Aorta (tissue), 5 donors: ENCODE data around the gene NTM. TPM values are rescaled to one million over a fixed set of nuclear protein-coding genes. Genes with fewer than 3 reads are reported as not detected.

Source experiments
- ATAC-seq: fragments of 200-7000 bp; cut with Tn5 transposase; one replicate; pipeline ENCODE4 v1.9.1; 2022; ENCODE audit warnings: moderate library complexity; ENCODE audit not compliant: low FRiP score
- DNase-seq, 2 donors: peaks; one replicate each; pipeline ENCODE4 v3.0.0-alpha.2; 2020
- H3K27ac ChIP-seq, 2 donors: one replicate each; pipeline ENCODE4 v1.5.1; 2013; ENCODE audit warnings: low read length in 2 of 2, mild to moderate bottlenecking in 2 of 2, moderate library complexity in 2 of 2, control low read depth in 1 of 2, inconsistent platforms in 1 of 2, low read depth in 1 of 2
- H3K27me3 ChIP-seq, 2 donors: one replicate each; pipeline ENCODE4 v1.6.1; 2013; ENCODE audit warnings: control low read depth in 1 of 2, low read length in 1 of 2, mild to moderate bottlenecking in 1 of 2, moderate library complexity in 1 of 2; ENCODE audit not compliant: insufficient read depth in 2 of 2, control insufficient read depth in 1 of 2
- H3K36me3 ChIP-seq, 2 donors: one replicate each; pipeline ENCODE4 v1.6.1; 2013; ENCODE audit warnings: control low read depth in 1 of 2, low read length in 1 of 2, mild to moderate bottlenecking in 1 of 2; ENCODE audit not compliant: insufficient read depth in 2 of 2, control insufficient read depth in 1 of 2
- H3K4me1 ChIP-seq, 2 donors: one replicate each; pipeline ENCODE4 v1.6.1; 2013; ENCODE audit warnings: low read length in 2 of 2, control low read depth in 1 of 2, mild to moderate bottlenecking in 1 of 2, moderate library complexity in 1 of 2; ENCODE audit not compliant: insufficient read depth in 2 of 2, control insufficient read depth in 1 of 2
- H3K4me3 ChIP-seq, 2 donors: one replicate each; pipeline ENCODE4 v1.5.1; 2013; ENCODE audit warnings: low read length in 2 of 2, control low read depth in 1 of 2, mild to moderate bottlenecking in 1 of 2
- H3K9me3 ChIP-seq: one replicate; pipeline ENCODE4 v1.6.1; 2013; ENCODE audit warnings: mild to moderate bottlenecking, low read length; ENCODE audit not compliant: control insufficient read depth
- WGBS, 2 donors: extraction: QIAGEN DNeasy Blood & Tissue Kit; methylation state at CpG; one replicate each; pipeline ENCODE4 v1.1.7; 2013; 5-methylcytosine and 5-hydroxymethylcytosine counted together
- intact Hi-C, 2 donors: fragments of 100-400 bp; cut with DNase I; formaldehyde crosslinking; loops; one replicate each; pipeline versions ENCODE4 v1.14.2 to v1.15.0; 2022
- polyA plus RNA-seq, 2 donors: library from polyadenylated mRNA; stranded (reverse); fragments of 200-250 nt; gene quantifications; one replicate each; pipeline ENCODE4 v1.2.3, GENCODE V29; 2013
- total RNA-seq, 2 donors: library from RNA; stranded (reverse); fragmentation: NEBNext Ultra II Directional; extraction: Animal tissue kit (Norgen Biotek cat#: 25700); gene quantifications; one replicate each; pipeline ENCODE4 v1.2.1, GENCODE V29; 2021
- donor health status: healthy with polysubstance abuse.
- donor health status: Bipolar disorder and iron deficiency.
- donor health status: DM: no; HTN: no; CAD: no.
- donor health status: DM: no; HTN: no; CAD: no.
- donor health status: DM: yes; HTN: yes; CAD: no.

Gene NTM
- total and polyA plus RNA-seq, 4 donors, result 0.28 to 5.3 (median 1.9) TPM; not detected in 1

DNA sequence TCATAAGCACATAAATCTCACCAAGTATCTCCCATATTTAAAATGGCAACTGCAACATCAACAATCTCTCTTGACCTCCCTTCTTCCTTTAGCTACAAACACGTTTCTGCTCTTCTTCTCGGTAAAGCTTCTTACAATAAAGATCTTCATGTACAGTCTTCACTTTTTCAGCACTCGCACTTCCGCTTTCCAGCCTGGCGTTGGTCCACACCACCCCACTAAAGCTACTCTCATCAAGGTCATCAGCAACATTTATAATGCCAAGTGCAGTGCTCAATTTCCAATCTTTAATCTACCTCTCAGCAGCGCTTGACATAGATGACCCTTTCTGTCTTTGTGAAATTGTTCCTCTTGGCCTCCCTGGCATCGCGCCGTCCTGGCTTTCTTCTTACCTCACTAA lies 33.6 kb downstream of the NTM start:
- Histone ChIP-seq H3K27me3 (no peaks in the 10 kb centered on the region), H3K9me3 (no peaks in the 10 kb centered on the region), H3K27ac (no peak overlapping the region), H3K4me3 (no peak overlapping the region), H3K36me3 (no peaks in the 10 kb centered on the region), H3K4me1 (no peaks in the 10 kb centered on the region)
- DNase-seq (no peak), ATAC-seq (no peak)
- WGBS, 2 donors, result 87 to 90% methylated on average over 9 of the region's 9 CpGs
- intact Hi-C loops, result no loop called here

DNA sequence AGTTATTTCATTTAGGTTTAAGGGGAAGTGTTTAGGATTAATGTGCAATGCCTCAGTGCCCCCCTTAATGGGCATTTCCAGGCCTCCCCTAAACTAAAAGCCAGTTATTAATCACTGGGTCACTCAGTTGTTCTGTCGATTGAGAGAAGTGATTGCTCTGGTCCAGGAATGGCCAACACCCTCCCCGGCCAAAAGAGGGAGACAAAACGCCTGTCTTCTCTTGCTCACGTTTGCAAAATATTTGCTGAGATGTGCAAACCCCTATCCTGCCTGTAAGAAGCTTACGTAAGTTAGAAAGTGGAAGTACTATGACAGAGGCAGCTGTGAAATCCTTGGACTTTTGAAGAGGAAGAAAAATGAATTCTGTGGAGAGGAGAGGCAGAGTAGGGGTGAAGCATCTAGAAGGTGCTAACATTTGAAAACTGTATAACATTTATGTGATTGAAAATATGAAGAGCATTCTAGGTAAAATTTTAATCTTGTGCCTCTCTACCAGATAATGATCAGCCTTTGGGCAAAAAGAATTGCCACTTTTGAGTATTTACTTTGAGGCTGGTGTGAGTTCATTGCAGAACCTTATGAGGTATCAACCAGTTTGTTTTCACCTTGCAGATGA lies 37.7 kb downstream of the NTM start:
- no peak overlapping the region for H3K4me3 ChIP-seq
- H3K27ac ChIP-seq, result no peak overlapping the region
- intact Hi-C loops, result no loop called here
- H3K36me3 ChIP-seq, result no peaks in the 10 kb centered on the region
- 38 to 40% methylated on average over 5 of the region's 5 CpGs for WGBS, 2 donors
- H3K9me3 ChIP-seq, result no peaks in the 10 kb centered on the region
- ATAC-seq (no peak), DNase-seq (peak in 1 of 2 donors; percentile 55)
- H3K27me3 ChIP-seq, result no peaks in the 10 kb centered on the region
- H3K4me1 ChIP-seq, result no peaks in the 10 kb centered on the region

DNA sequence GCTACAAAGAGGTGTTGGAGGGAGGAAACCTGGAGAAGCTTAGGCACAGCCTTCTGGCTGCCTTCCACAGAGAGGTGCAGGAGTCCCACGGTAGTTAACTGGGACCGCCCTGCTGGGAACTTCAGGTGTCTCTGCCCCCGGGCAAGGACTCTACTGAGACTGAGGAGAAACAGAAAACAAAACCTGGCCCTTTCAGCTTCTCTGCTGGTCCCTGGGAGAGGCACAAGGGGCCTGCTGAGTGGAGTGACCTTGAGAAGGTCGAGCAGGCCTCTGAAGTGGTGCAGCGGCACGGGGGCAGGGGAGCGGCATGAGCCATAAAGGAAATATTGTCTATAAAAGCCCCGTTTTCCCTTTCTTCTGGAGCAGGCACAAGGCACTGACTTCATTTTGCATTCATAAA lies 38.9 kb downstream of the NTM start:
- H3K27ac ChIP-seq, result no peak overlapping the region
- no peak for DNase-seq
- no peaks in the 10 kb centered on the region for H3K4me1 ChIP-seq
- intact Hi-C loops, result no loop called here
- no peak overlapping the region for H3K4me3 ChIP-seq
- H3K9me3 ChIP-seq, result no peaks in the 10 kb centered on the region
- WGBS, 2 donors, result 45 to 67% methylated on average over 5 to 8 of the region's 8 CpGs
- H3K36me3 ChIP-seq, result no peaks in the 10 kb centered on the region
- ATAC-seq, result no peak
- no peaks in the 10 kb centered on the region for H3K27me3 ChIP-seq

DNA sequence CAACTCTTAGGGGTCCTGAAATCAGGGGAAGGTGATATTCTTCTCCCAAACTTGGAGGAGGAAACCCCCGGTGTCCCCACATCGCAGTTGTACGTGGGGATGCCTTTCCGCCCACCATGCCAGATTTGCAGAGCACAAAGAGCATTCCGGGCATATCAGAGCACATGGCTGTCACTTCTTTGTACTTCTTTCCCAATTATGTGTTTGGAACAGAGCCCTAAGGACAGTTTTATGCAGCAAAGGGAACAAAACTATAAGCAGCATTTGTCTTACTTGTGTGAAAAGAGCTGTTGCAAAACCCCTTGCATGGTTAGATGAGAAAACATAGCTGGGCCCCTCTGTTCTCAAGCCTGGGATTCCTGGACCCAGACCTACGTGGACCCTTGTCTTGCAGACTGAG lies 41.2 kb downstream of the NTM start:
- H3K27ac ChIP-seq, result no peak overlapping the region
- no peaks in the 10 kb centered on the region for H3K36me3 ChIP-seq
- no peak for DNase-seq
- intact Hi-C loops, result no loop called here
- H3K4me3 ChIP-seq, result no peak overlapping the region
- 43 to 55% methylated on average over 6 of the region's 6 CpGs for WGBS, 2 donors
- ATAC-seq, result no peak
- H3K9me3 ChIP-seq, result no peaks in the 10 kb centered on the region
- no peaks in the 10 kb centered on the region for H3K27me3 ChIP-seq
- H3K4me1 ChIP-seq, result no peaks in the 10 kb centered on the region

DNA sequence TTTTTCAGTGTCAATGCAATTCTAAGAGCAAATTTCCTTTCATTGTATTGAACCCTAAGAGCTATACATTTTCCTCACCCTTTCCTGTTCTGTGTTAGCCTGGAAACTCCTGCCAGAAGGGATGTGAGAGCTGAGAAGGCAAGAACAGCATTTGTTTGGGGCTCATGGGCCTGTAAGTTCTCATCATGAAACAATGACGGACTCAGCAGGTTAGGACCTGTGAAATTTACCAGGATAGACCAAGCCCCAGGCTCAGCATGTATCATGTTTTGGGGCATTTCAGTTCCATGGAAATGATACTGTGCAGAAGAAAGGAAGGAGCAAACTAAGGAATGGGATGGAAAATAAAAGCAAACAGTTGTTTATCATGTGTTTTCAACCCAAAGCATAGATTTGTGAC lies 41.6 kb downstream of the NTM start:
- no peak for ATAC-seq
- Histone ChIP-seq H3K27me3 (no peaks in the 10 kb centered on the region), H3K4me3 (no peak overlapping the region), H3K9me3 (no peaks in the 10 kb centered on the region), H3K36me3 (no peaks in the 10 kb centered on the region), H3K27ac (no peak overlapping the region), H3K4me1 (no peaks in the 10 kb centered on the region)
- WGBS, 2 donors, result 78 to 91% methylated on average over 1 of the region's 1 CpG
- intact Hi-C loops, result no loop called here
- no peak for DNase-seq

DNA sequence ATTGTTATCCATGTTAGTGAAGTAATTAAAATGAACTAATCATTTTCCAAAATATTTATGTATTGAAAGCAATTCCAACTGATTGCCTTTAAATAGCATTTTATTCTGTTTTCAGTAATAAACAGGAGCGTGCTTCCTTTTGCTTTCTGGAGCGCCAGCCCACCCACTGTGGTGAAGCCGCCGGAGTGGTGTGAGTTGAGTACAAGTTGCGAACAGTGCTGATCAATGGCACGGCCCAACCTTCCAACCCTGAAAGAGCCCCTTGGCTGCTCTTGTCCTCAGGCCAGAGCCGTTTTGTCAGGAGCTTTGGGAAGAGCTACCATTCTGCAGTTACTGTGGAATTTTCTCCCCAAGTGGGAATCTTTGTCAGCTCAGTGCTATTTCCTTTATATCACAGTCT lies 42.8 kb downstream of the NTM start:
- Histone ChIP-seq H3K36me3 (no peaks in the 10 kb centered on the region), H3K4me1 (no peaks in the 10 kb centered on the region), H3K9me3 (no peaks in the 10 kb centered on the region), H3K27ac (no peak overlapping the region), H3K27me3 (no peaks in the 10 kb centered on the region), H3K4me3 (no peak overlapping the region)
- intact Hi-C loops, result no loop called here
- DNase-seq (no peak), ATAC-seq (no peak)
- 77 to 84% methylated on average over 7 of the region's 7 CpGs for WGBS, 2 donors

DNA sequence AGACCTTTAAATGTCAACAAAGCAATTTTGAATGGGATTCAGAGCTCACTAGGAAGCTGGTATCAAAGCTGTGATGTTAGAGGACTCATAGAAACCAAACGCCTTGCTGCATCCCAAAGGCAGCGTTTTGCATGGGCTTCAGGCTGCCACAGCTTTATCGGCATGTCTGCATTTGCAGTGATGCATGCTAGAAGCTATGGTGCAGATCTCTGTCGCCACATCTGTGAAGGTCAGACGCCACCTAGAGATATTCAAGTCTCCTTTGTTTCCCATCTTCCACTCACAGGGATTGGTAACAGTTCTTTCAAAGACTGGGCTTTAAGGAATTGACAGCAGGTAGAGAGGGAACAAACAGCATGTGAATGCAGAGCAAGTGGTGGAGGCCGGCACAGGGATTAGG lies 47.8 kb downstream of the NTM start:
- Histone ChIP-seq H3K27ac (no peak overlapping the region), H3K4me3 (no peak overlapping the region), H3K27me3 (no peaks in the 10 kb centered on the region), H3K4me1 (no peaks in the 10 kb centered on the region), H3K36me3 (no peaks in the 10 kb centered on the region), H3K9me3 (no peaks in the 10 kb centered on the region)
- no peak for DNase-seq
- WGBS, 2 donors, result 70 to 78% methylated on average over 6 of the region's 6 CpGs
- no peak for ATAC-seq
- intact Hi-C loops, result no loop called here

DNA sequence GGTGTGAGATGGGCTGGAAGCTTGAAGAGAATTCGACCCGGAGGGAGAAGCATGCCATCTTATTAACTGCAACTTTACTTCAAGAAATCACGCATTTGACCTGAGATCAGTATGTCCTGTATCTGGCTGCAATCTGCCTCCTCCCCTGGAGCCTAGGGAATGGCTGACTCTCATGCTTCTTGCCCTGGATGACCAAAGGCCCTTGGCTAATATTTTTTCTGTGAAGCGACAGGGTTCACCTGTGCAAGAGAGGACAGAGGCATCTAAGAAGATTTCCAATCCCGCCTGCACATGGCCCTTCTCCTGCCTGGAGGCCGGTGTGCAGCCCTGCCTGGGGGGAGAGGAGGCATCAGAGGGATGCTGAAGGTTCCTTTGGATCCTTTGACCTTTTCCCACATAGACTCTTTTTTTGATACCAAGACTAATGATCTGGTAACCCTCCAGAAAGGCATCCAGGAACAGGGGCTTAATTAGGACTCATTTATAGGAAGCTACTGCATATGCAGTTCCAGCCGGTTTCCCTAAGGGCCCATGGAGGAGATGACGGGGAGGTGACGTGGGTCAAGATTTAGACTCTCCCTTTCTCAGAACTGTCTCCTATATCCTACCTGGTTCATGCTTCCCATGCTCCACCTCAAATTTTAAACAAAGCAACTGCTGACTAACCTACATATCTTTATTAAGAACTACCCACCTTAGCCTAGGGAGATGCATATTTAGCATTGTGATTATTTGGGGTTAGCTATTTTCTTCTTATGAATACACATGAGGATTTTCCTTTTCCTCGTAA lies 50.8 kb downstream of the NTM start:
- Histone ChIP-seq H3K36me3 (no peaks in the 10 kb centered on the region), H3K9me3 (peaks cover 2% of the 10 kb centered on the region), H3K27me3 (no peaks in the 10 kb centered on the region), H3K27ac (no peak overlapping the region), H3K4me1 (no peaks in the 10 kb centered on the region), H3K4me3 (no peak overlapping the region)
- DNase-seq, result no peak
- intact Hi-C loops, result no loop called here
- 89 to 91% methylated on average over 10 of the region's 10 CpGs for WGBS, 2 donors
- no peak for ATAC-seq

DNA sequence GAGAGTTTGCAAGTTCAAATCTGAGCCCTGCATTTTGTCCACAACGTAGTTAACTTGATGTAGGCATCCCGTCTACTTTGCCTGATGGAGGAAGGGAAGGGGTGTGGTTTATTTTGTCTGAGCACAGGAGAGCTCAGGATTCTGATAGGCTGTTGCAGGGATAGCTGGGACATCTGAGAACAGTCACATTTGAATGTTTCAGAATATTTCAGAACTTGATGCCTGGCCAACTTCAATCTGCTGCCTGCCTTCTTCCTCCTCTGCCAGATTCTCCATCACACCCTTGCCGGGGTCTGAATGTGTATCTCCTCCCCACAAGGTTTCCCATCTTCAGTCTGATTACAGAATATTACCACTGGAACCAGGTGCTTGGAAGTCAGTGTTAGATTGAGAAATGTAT lies 51.6 kb downstream of the NTM start:
- no peak overlapping the region for H3K27ac ChIP-seq
- no peaks in the 10 kb centered on the region for H3K4me1 ChIP-seq
- H3K4me3 ChIP-seq, result no peak overlapping the region
- intact Hi-C loops, result no loop called here
- no peaks in the 10 kb centered on the region for H3K27me3 ChIP-seq
- 19 to 33% methylated on average over 3 of the region's 3 CpGs for WGBS, 2 donors
- DNase-seq (no peak), ATAC-seq (no peak)
- H3K36me3 ChIP-seq, result no peaks in the 10 kb centered on the region
- H3K9me3 ChIP-seq, result peaks cover 2% of the 10 kb centered on the region
